ENCODE data around the gene GNB1.

The GNB1 gene

GRCh38 chr1:1907098-1907736, 16.3 kb upstream of the GNB1 start:
- no peak for DNase-seq

- DNase-seq = no peak
These were observed 15.6 kb upstream of the GNB1 start for GRCh38 chr1:1906185-1907097.

- no peak for DNase-seq
These were observed 12.3 kb upstream of the GNB1 start for GRCh38 chr1:1903224-1903623.

DNA sequence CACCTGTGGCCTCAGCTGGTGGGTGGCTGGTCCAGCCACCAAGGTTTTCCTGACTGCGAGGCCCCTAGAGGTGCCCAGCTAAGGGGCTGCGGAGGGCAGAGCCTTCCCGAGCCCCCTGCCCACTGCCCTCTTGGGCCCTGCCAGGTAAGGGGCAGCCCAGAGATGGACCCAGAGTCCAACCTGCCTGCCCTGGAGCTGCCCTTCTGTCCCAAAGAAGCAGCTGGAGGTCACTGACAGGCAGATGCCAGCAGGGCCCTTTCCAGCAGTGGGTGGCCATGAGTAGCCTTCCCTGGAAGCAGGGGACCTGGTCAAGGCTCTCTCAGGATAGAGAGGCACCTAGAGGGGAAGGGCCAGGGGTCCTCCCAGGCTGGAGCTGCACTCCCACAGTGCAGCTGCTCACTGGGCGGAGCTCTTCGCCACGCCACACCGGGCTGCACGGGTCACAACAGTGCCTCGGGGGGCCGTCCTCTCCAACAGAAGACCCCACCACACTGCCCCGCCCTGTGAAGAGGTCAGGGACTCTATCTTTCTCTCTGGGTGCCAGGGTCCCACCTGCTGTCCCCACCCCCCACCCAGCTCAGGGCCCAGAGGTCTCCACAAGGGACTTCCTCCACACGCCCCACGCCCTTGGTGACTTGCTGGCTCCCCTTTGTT, 10.9 kb upstream of the GNB1 start:
- DNase-seq = no peak

DNA sequence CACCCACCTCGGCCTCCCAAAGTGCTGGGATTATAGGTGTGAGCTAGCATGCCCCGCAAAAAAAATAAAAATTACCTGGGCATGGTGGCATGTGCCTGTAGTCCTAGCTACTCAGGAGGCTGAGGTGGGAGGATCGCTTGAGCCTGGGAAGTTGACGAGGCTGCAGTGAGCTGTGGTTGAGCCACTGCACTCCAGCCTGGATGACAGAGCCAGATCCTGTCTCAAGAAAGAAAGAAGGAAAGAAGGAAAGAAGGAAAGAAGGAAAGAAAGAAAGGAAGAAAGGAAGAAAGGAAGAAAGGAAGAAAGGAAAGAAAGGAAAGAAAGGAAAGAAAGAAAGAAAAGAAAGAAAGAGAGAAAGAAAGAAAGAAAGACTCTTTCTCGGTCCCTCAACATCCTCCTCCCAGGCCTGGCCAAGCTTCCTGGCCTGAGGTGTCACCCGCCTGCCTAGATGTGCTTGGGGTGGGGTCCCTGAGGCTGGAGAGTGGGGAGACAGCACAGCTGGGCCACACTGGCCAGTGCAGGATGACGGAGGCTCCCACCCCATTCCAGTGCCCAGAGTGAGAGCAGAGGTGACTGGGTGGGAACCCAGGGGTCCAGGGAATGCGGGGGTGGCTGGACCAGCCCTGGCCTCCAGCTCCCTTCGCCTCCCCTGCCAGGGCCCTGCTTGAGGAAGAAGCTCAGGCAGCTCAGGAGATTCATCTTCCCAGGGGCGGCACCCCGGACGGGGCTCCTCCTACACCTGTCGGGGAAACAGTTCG, 10.2 kb upstream of the GNB1 start:
- DNase-seq = no peak

- no peak for DNase-seq
These were observed 9.1 kb upstream of the GNB1 start for GRCh38 chr1:1899967-1900327.

GRCh38 chr1:1899266-1899966, 8.5 kb upstream of the GNB1 start:
- no peak for DNase-seq

- no peak for DNase-seq
These were observed 7.5 kb upstream of the GNB1 start for GRCh38 chr1:1898246-1898933.

DNA sequence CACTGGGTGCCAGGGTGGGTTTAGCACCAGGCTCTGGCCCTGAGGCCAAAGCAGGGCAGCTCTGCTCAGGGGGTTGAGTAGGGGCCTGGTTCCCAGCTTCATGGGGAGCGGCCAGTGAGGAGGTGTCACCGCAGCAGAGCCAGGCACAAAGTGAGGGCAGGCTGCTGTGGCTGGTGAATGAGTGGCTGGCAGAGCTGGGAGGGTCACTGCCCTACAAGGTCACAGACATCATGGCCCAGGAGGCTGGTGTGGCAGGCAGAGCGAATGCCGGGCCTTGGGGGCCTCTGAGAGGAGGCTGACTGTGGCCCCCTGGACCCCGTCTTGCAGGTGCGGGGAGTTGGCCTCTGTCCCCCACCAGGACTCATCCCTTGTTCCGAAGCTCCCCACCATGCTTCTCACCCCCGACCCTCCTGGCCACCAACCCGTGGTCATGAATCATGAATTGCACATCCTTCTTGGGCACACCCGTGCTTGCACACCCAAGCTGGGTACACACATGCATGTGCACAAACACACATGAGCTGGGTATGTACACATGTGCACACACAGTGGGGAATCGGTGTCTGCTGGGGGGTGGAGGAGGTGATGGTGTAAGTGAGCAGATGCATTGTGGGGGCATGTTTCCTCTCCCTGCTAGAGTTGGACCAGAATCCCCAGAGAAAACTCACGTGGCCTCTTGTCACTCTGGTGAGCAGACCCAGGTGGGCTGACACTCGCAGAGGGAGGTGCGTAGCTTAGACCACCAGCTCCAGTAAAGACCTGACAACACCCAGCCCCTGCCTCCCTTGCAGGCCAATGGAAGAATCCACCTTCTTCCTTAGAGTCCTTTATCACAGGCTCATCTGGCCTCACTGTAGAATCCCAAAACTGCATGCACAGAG, 4.8 kb upstream of the GNB1 start:
- no peak for DNase-seq

DNA sequence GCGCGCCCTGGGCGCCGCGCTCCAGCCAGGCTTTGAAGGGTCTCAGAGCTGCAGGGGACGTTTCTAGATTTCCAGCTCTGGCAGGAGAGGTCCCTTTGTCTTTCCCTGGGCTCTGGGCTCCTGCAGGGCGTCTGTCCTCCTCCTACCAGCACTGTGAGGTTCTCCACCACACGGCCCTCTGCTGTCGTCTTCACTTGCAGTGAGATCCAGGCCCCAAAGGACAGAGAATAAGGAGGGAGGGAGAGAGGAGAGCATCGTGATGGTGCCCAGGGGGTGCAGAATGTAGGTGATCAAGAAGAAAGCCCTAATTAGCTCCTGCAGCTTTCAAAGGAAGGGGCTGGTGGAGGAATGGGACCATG, 4.2 kb upstream of the GNB1 start:
- no peak for DNase-seq

GRCh38 chr1:1894354-1895059, 3.6 kb upstream of the GNB1 start:
- no peak for DNase-seq

DNA sequence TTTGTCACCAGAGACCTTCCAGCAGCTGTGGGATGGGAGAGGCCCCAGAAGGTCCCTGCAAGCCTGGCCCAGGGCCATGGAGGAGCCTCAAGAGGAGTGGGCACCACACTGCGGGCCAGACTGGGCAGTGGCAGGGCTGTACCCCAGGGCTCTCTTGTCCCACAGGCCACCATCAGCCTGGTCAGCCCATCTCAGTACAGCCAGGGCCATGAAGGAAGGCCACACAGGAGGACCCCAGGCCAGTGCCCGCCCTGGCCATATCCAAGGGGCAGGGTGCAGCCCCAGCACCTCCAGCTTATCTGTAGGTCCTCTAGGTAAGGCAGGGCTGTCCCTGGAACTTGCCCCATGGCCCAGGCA, 3.1 kb upstream of the GNB1 start:
- DNase-seq = no peak

- no peak for DNase-seq
These were observed 2.6 kb upstream of the GNB1 start for GRCh38 chr1:1893291-1893985.

DNA sequence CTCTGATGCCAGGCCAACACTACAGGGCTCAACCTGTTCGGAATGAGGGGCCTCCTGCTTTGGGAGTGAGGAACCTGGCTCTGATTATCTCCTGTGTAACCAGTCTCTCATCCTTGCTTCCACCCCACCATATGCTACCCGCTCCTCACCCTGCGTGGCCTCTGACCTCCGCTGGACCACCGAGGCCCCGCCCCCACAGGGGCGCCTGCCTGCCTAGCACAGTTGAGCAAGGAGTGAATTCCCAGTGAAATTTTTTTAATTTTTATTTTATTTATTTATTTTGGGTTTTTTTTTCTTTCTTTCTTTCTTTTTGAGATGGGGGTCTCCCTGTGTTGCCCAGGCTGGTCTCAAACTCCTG, 1.9 kb upstream of the GNB1 start:
- no peak for DNase-seq

DNA sequence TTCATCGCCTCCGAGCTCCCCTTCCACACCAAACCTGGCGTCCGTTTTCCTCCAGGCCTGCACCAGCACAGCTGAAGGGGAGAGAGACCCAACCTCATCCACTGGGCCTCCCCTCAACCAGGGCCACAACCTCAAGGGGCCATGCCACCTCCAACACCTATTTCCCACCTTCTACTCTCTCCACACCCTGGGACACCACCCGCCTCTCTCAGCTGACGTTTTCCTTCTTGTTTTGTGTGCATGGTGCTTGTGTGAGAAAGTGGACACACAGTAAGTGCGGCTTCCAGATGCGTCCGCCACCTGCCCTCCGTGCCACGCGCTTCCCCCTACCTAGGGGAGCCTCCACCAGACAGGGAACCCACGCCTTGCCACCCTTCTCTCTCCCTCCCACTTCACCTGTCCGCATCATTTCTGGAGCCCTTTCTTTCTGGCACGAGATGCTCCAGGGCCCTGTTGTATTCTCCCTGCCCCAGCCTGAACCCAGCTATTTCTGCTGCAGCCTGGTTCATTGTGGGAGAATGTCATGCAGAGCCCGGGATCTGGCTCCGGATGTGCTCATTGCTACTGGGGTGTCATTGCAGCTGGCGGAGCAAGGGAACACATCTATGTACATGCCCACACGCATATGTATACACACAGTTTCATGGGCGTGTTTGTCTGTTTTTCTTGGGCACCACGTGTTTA, 1.3 kb upstream of the GNB1 start:
- DNase-seq = no peak

GRCh38 chr1:1891349-1892078, 627 bp upstream of the GNB1 start:
- peak; percentile 46 for DNase-seq

DNA sequence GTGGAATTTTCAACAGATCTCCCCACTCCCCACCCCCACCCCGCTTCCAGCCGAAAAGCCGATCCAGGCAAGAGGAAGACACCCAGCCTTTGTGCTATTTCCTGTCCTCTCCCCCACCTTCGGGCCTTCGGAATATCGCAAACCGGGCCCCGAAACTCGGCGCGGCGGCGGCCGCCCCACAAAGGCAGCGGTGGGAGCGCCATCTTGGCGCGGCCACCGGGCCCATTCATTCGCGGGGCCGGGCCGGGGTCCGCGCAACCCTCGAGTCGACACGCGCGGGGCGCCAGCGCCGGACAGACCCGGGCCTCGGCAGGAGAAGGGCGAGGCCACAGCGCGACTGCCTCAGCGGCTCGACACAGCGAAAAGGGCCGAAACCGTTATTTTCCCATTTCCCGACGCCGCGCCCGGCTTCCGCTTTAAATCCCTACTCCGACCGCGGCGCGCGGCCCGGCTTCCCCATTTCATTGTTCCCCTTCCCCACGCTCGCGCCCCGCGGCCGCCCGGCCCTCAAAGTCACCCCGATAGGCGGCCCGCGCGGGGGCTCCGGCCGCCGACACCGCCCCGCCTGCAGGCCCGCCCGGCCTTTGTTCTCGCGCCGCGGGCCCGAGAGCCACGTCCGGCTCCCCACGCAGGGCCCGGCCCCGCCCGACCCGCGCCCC, 911 bp downstream of the GNB1 start:
- no peak for DNase-seq

All from NCI-H1105 treated with DMSO at 0.1 percent for 48 hours (cell line).